ENCODE data around the gene USF2.

USF2 gene

GRCh38 chr19:35267818-35268535, 785 bp upstream of the USF2 start:
- DNase-seq (ENCODE audit: low read depth), result peak; percentile 75
- TF ChIP-seq CTCF (IDR thresholded peaks at IDR 0.05; ENCODE audit: low read length, missing control alignments), result no peak
- H3K4me3 ChIP-seq (replicated peaks; ENCODE audit: low read depth, low read length), result peak overlapping the region; percentile 74

- DNase-seq (ENCODE audit: low read depth), result peak; percentile 85
- peak; percentile 39 for TF ChIP-seq CTCF (IDR thresholded peaks at IDR 0.05; ENCODE audit: low read length, missing control alignments)
- peak overlapping the region; percentile 51 for H3K4me3 ChIP-seq (replicated peaks; ENCODE audit: low read depth, low read length)
Measured at GRCh38 chr19:35269438-35270117, 816 bp downstream of the USF2 start.

GRCh38 chr19:35270381-35270811, 1.6 kb downstream of the USF2 start:
- no peak for DNase-seq (ENCODE audit: low read depth)
- H3K4me3 ChIP-seq (replicated peaks; ENCODE audit: low read depth, low read length), result no peak overlapping the region
- TF ChIP-seq CTCF (IDR thresholded peaks at IDR 0.05; ENCODE audit: low read length, missing control alignments), result no peak

- TF ChIP-seq CTCF (IDR thresholded peaks at IDR 0.05; ENCODE audit: low read length, missing control alignments), result no peak
- no peak overlapping the region for H3K4me3 ChIP-seq (replicated peaks; ENCODE audit: low read depth, low read length)
Measured at GRCh38 chr19:35271546-35271945, 2.8 kb downstream of the USF2 start.

GRCh38 chr19:35272122-35272719, 3.5 kb downstream of the USF2 start:
- DNase-seq (ENCODE audit: low read depth), result no peak
- no peak for TF ChIP-seq CTCF (IDR thresholded peaks at IDR 0.05; ENCODE audit: low read length, missing control alignments)
- no peak overlapping the region for H3K4me3 ChIP-seq (replicated peaks; ENCODE audit: low read depth, low read length)

More at GRCh38 chr19:35271546-35271945, 2.8 kb downstream of the USF2 start:
- DNase-seq (ENCODE audit: low read depth), result no peak

- no peak for TF ChIP-seq CTCF (IDR thresholded peaks at IDR 0.05; ENCODE audit: low read length, missing control alignments)
- no peak overlapping the region for H3K4me3 ChIP-seq (replicated peaks; ENCODE audit: low read depth, low read length)
- DNase-seq (ENCODE audit: low read depth), result no peak
Measured at GRCh38 chr19:35272954-35273649, 4.3 kb downstream of the USF2 start.

Measured in fibroblast of pulmonary artery (primary cell).